B cell (primary cell): ENCODE data around the gene SLC16A6. TPM values are rescaled to one million over a fixed set of nuclear protein-coding genes. Genes with fewer than 3 reads are reported as not detected.

Source experiments
- ATAC-seq: fragments of 200-7000 bp; cut with Tn5 transposase; one replicate; pipeline ENCODE4 v1.10.0; 2021; ENCODE audit warnings: low read depth, mild to moderate bottlenecking, moderate number of reproducible peaks, moderate library complexity
- CTCF ChIA-PET: fragments of 350-600 bp; sonication (Branson Sonifier 250); formaldehyde crosslinking; loops from one replicate; lab custom pipeline; 2021; ENCODE audit warnings: antibody characterized with exemption, inconsistent platforms; lab: Charles Lee
- POLR2A ChIA-PET: fragments of 350-600 bp; sonication (Branson Sonifier 250); formaldehyde crosslinking; loops from one replicate; lab custom pipeline; 2021; ENCODE audit warnings: antibody characterized with exemption; lab: Charles Lee
- DNase-seq: peaks from one replicate; pipeline ENCODE4 v3.0.0; 2013
- H2AFZ ChIP-seq: 2 replicates; pipeline ENCODE4 v1.6.1; 2012; ENCODE audit warnings: mild to moderate bottlenecking, low read depth, low read length; ENCODE audit not compliant: insufficient read depth, poor library complexity, severe bottlenecking
- H3K27ac ChIP-seq, 2 donors: 1 replicate in 1 of 2; 2 replicates in 1 of 2; pipeline ENCODE4 v1.5.1; 2012 to 2013; ENCODE audit warnings: low read length in 2 of 2, mild to moderate bottlenecking in 2 of 2, moderate library complexity in 1 of 2
- H3K27me3 ChIP-seq, 4 experiments: fragments of 200-600 bp in 1 of 4; sonication (generic) in 1 of 4; replicated peaks in 1 of 4; 1 replicate in 2 of 4; 2 replicates in 2 of 4; pipeline versions ENCODE4 v1.6.1 to v1.7.0; 2013 to 2016; ENCODE audit warnings: low read length in 3 of 4, mild to moderate bottlenecking in 2 of 4, mixed read lengths in 1 of 4, moderate library complexity in 1 of 4; ENCODE audit not compliant: insufficient read depth in 4 of 4, control insufficient read depth in 3 of 4; ENCODE audit errors: control extremely low read depth in 1 of 4
- H3K36me3 ChIP-seq, 2 experiments: replicated peaks in 1 of 2; 1 replicate in 1 of 2; 2 replicates in 1 of 2; pipeline versions ENCODE4 v1.6.1 to v1.7.1; 2013; ENCODE audit warnings: low read length in 1 of 2; ENCODE audit not compliant: insufficient read depth in 2 of 2, control insufficient read depth in 1 of 2; ENCODE audit errors: control extremely low read depth in 1 of 2, extremely low read depth in 1 of 2
- H3K4me1 ChIP-seq, 2 donors: fragments of 200-600 bp in 1 of 2; sonication (generic) in 1 of 2; 1 replicate in 1 of 2; 2 replicates in 1 of 2; pipeline versions ENCODE4 v1.5.1 to v1.6.1; 2013 to 2017; ENCODE audit warnings: low read length in 2 of 2; ENCODE audit not compliant: control insufficient read depth in 2 of 2, insufficient read depth in 2 of 2
- H3K4me2 ChIP-seq: replicated peaks from 2 replicates; pipeline ENCODE3; 2012; ENCODE audit warnings: mild to moderate bottlenecking, low read depth, low read length; ENCODE audit not compliant: poor library complexity, severe bottlenecking
- H3K4me3 ChIP-seq, 5 experiments: fragments of 200-600 bp in 1 of 5; sonication (generic) in 1 of 5; 1 replicate in 3 of 5; 2 replicates in 2 of 5; pipeline versions ENCODE4 v1.5.1 to v1.7.0; 2011 to 2016; ENCODE audit warnings: low read length in 4 of 5, mild to moderate bottlenecking in 4 of 5, low read depth in 2 of 5, control low read depth in 1 of 5, moderate library complexity in 1 of 5; ENCODE audit not compliant: insufficient read depth in 1 of 5; ENCODE audit errors: control extremely low read depth in 1 of 5, extremely low read depth in 1 of 5
- H3K79me2 ChIP-seq: fragments of 200-600 bp; sonication (generic); one replicate; pipeline ENCODE4 v1.6.0; 2016; ENCODE audit warnings: low read length; ENCODE audit not compliant: control insufficient read depth, insufficient read depth
- H3K9ac ChIP-seq: fragments of 200-600 bp; sonication (generic); 2 replicates; pipeline ENCODE4 v1.6.1; 2017; ENCODE audit warnings: mild to moderate bottlenecking, low read length, moderate library complexity
- H3K9me3 ChIP-seq, 3 donors: one replicate each; pipeline versions ENCODE4 v1.6.1 to v1.7.1; 2013; ENCODE audit warnings: low read length in 2 of 3; ENCODE audit not compliant: control insufficient read depth in 2 of 3, insufficient read depth in 1 of 3; ENCODE audit errors: control extremely low read depth in 1 of 3
- H4K20me1 ChIP-seq: 2 replicates; pipeline ENCODE4 v1.6.0; 2012; ENCODE audit warnings: mild to moderate bottlenecking, low read length; ENCODE audit not compliant: insufficient read depth, control insufficient read depth, poor library complexity, severe bottlenecking
- H3K27ac Mint-ChIP-seq: one replicate; pipeline ENCODE4 v1.8.0; 2021; ENCODE audit warnings: mixed read lengths
- H3K27me3 Mint-ChIP-seq: one replicate; pipeline ENCODE4 v1.8.0; 2021; ENCODE audit warnings: mixed read lengths
- H3K4me1 Mint-ChIP-seq: one replicate; pipeline ENCODE4 v1.8.0; 2021; ENCODE audit warnings: mixed read lengths
- H3K4me3 Mint-ChIP-seq: one replicate; pipeline ENCODE4 v1.8.0; 2021; ENCODE audit warnings: mixed read lengths
- H3K9me3 Mint-ChIP-seq: one replicate; pipeline ENCODE4 v1.8.0; 2022; ENCODE audit warnings: mixed read lengths; ENCODE audit not compliant: insufficient read depth
- CTCF ChIP-seq: fragments of 200-600 bp; IDR thresholded peaks from one replicate; pipeline ENCODE4 v1.8.0; 2022; ENCODE audit warnings: antibody characterized with exemption, mild to moderate bottlenecking
- EZH2 ChIP-seq: IDR thresholded peaks from 2 replicates; pipeline ENCODE4 v1.6.1; 2012; ENCODE audit warnings: borderline replicate concordance, low read depth, mild to moderate bottlenecking, moderate library complexity, low read length; ENCODE audit not compliant: insufficient read depth, poor library complexity, severe bottlenecking
- WGBS: methylation state at CpG from one replicate; pipeline ENCODE4 v1.1.5; 2013; ENCODE audit warnings: missing lambda C conversion rate; ENCODE audit not compliant: insufficient coverage; 5-methylcytosine and 5-hydroxymethylcytosine counted together
- intact Hi-C: fragments of 100-400 bp; cut with micrococcal nuclease; formaldehyde crosslinking; loops from one replicate; pipeline ENCODE4 v1.10.0; 2022
- polyA plus RNA-seq: library from polyadenylated mRNA; depleted of rRNA; stranded (reverse); fragments of >200 nt; gene quantifications from 2 replicates; pipeline ENCODE4 v1.2.3, GENCODE V29; 2012
- total RNA-seq, 2 donors: library from RNA; stranded (reverse); fragments of 120-200 nt in 1 of 2; gene quantifications; 1 replicate in 1 of 2; 2 replicates in 1 of 2; pipeline versions ENCODE4 v1.2.3 to v1.2.4, GENCODE V29; 2013 to 2022

The SLC16A6 gene
- total and polyA plus RNA-seq, 2 donors (not counting 1 experiment from before 2014, with no cell fraction given), result 1.1 to 3.8 TPM

GRCh38 chr17:68304706-68305105 is 13.8 kb upstream of the SLC16A6 start:
- ATAC-seq (no peak), DNase-seq (no peak)
- Histone ChIP-seq H3K27me3 (no peaks in the 10 kb centered on the region), H3K4me1 (no peaks in the 10 kb centered on the region), H3K79me2 (no peaks in the 10 kb centered on the region), H3K9me3 (no peaks in the 10 kb centered on the region), H3K4me3 (no peak overlapping the region), H4K20me1 (no peaks in the 10 kb centered on the region), H3K27ac (no peak overlapping the region), H3K4me2 (no peak overlapping the region), H3K9ac (no peak overlapping the region), H3K36me3 (peaks cover 0 to 2% of the 10 kb centered on the region in 2 experiments), H2AFZ (no peak overlapping the region)
- POLR2A ChIA-PET, result no interaction called here
- intact Hi-C loops, result no loop called here
- no peaks in the 10 kb centered on the region for H3K9me3 Mint-ChIP-seq
- H3K4me1 Mint-ChIP-seq, result no peaks in the 10 kb centered on the region
- H3K27ac Mint-ChIP-seq, result no peak overlapping the region
- H3K27me3 Mint-ChIP-seq, result no peaks in the 10 kb centered on the region
- no peak overlapping the region for H3K4me3 Mint-ChIP-seq
- TF ChIP-seq CTCF (no peak), EZH2 (no peak)
- WGBS, result 100% methylated on average over 3 of the region's 6 CpGs
- CTCF ChIA-PET, result interaction anchor here (1.3 kb wide), 1 partner anchor 95 kb away, joined by 4 read pairs; no protein-coding TSS in a partner anchor

- DNase-seq (no peak), ATAC-seq (no peak)
- no peak overlapping the region for H3K4me2 ChIP-seq
- H3K4me1 ChIP-seq, result no peaks in the 10 kb centered on the region
- H3K9me3 ChIP-seq, result no peaks in the 10 kb centered on the region
- 87% methylated on average over 4 of the region's 4 CpGs for WGBS
- H3K27me3 ChIP-seq, result no peaks in the 10 kb centered on the region
- TF ChIP-seq EZH2, result no peak
- TF ChIP-seq CTCF, result no peak
- H3K4me3 ChIP-seq, result no peak overlapping the region
- no peaks in the 10 kb centered on the region for H3K27me3 Mint-ChIP-seq
- intact Hi-C loops, result no loop called here
- POLR2A ChIA-PET, result interaction anchor here (1.6 kb wide), 1 partner anchor 11 kb away, joined by 4 read pairs; the partner anchor contains the start of genes ARSG and SLC16A6
- H3K4me1 Mint-ChIP-seq, result no peaks in the 10 kb centered on the region
- no peak overlapping the region for H3K9ac ChIP-seq
- CTCF ChIA-PET, result no interaction called here
- H3K27ac ChIP-seq, result no peak overlapping the region
- H4K20me1 ChIP-seq, result no peaks in the 10 kb centered on the region
- no peak overlapping the region for H2AFZ ChIP-seq
- no peak overlapping the region for H3K4me3 Mint-ChIP-seq
- H3K27ac Mint-ChIP-seq, result no peak overlapping the region
- no peaks in the 10 kb centered on the region for H3K79me2 ChIP-seq
- no peaks in the 10 kb centered on the region for H3K9me3 Mint-ChIP-seq
- H3K36me3 ChIP-seq, result peaks cover 0 to 2% of the 10 kb centered on the region in 2 experiments
Measured at GRCh38 chr17:68302666-68303065, 11.7 kb upstream of the SLC16A6 start.
